HG03175 (cell line): ENCODE data around the gene SLC4A5.
"Not testable (repeated sequence)": the region's sequence is repeated elsewhere in the genome, so short reads cannot be mapped to it uniquely, and the experiment has no call there.

Experiments
- ATAC-seq: cut with Tn5 transposase; IDR thresholded peaks from one replicate; pipeline ENCODE4 v1.9.1; 2021; ENCODE audit warnings: mild to moderate bottlenecking, moderate library complexity; ENCODE audit not compliant: unreplicated experiment

Gene SLC4A5

GRCh38 chr2:74201596-74201995, 141.6 kb downstream of the SLC4A5 start:
- ATAC-seq = no peak

GRCh38 chr2:74201196-74201595, 142.0 kb downstream of the SLC4A5 start:
- ATAC-seq = no peak

GRCh38 chr2:74199871-74200305, 143.3 kb downstream of the SLC4A5 start:
- no peak for ATAC-seq

- ATAC-seq = no peak
These were observed 143.9 kb downstream of the SLC4A5 start for GRCh38 chr2:74199275-74199701.

GRCh38 chr2:74198461-74199274, 144.5 kb downstream of the SLC4A5 start, which contains the start of gene MTHFD2:
Gene MTHFD2, plus strand, starts transcription at chr2:74198615. Its CDS starts 27 bp downstream, at chr2:74198642.
- peak; percentile 87 for ATAC-seq

- ATAC-seq = no peak
These were observed 145.2 kb downstream of the SLC4A5 start for GRCh38 chr2:74198023-74198460.

GRCh38 chr2:74197049-74197448, 146.2 kb downstream of the SLC4A5 start:
- no peak for ATAC-seq

- ATAC-seq = no peak
These were observed 148.4 kb downstream of the SLC4A5 start for GRCh38 chr2:74194799-74195198.

- no peak for ATAC-seq
These were observed 151.4 kb downstream of the SLC4A5 start for GRCh38 chr2:74191596-74192380.

GRCh38 chr2:74188696-74189095, 154.5 kb downstream of the SLC4A5 start:
- ATAC-seq = no peak

- ATAC-seq = no peak
These were observed 155.1 kb downstream of the SLC4A5 start for GRCh38 chr2:74188018-74188601.

GRCh38 chr2:74186706-74187105, 156.5 kb downstream of the SLC4A5 start:
- not testable (repeated sequence) for ATAC-seq

- peak; percentile 66 for ATAC-seq
These were observed 157.2 kb downstream of the SLC4A5 start for GRCh38 chr2:74186038-74186437.

- no peak for ATAC-seq
These were observed 159.3 kb downstream of the SLC4A5 start for GRCh38 chr2:74183878-74184277.

GRCh38 chr2:74181739-74182138, 161.5 kb downstream of the SLC4A5 start:
- ATAC-seq = peak; percentile 27

- ATAC-seq = peak; percentile 18
These were observed 164.0 kb downstream of the SLC4A5 start for GRCh38 chr2:74179063-74179865.

- ATAC-seq = peak; percentile 82
These were observed 164.8 kb downstream of the SLC4A5 start, which contains the start of gene MOB1A for GRCh38 chr2:74178211-74179062. Gene MOB1A, minus strand, starts transcription at chr2:74178879. Its CDS starts 205 bp downstream, at chr2:74178674.

- no peak for ATAC-seq
These were observed 165.5 kb downstream of the SLC4A5 start for GRCh38 chr2:74177696-74178095.

- no peak for ATAC-seq
These were observed 168.3 kb downstream of the SLC4A5 start for GRCh38 chr2:74174909-74175308.
